ENCODE data around the gene TJAP1. TPM values are rescaled to one million over a fixed set of nuclear protein-coding genes. Genes with fewer than 3 reads are reported as not detected.

The TJAP1 gene
- polyA plus RNA-seq, 1 donor from 2014 or later = 11.4 TPM

DNA sequence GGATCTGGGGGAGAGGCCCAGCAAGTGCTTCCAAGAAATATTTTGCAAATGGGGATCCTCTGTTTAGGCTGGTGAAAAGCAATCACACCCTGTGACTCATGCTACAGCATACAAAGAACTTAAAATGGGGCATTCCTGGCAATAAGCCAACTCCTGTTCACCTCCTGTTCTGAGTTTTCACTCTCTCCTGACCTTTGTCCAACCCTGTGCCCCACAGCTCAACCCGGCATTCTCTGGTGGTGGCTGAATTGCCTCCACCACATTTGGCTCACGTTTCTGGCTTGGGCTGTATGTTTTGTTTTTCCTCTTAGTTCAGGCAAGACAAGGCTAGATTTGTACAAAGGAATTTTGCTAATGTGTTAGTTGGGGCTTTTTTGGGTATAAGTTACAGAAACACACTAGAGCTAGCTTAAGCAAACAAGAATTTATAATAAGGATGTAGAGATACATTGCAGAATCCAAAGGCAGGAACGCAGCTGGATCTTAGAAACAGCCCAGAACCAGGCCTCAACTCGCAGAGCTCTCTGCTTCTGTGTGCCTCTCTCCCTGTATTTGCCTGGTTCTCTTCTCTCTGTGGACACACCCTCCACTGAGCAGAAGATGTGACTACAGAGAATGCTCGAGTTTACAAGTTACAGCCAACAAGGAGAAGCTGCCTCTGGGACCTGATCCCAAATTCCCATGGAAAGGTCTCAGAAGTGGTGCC, 40.6 kb upstream of the TJAP1 start:
- Histone ChIP-seq H2AFZ (ENCODE audit: low read depth, low read length) (no peak overlapping the region), H3K36me3 (ENCODE audit: insufficient read depth, low read length) (no peaks in the 10 kb centered on the region), H3K9me3 (ENCODE audit: low read length) (no peaks in the 10 kb centered on the region), H4K20me1 (ENCODE audit: insufficient read depth) (no peaks in the 10 kb centered on the region), H3K79me2 (replicated peaks; ENCODE audit: insufficient read depth, low read length) (no peaks in the 10 kb centered on the region), H3K27ac (ENCODE audit: low read length) (no peak overlapping the region), H3K9me2 (ENCODE audit: insufficient read depth, low read length) (no peaks in the 10 kb centered on the region), H3F3A (ENCODE audit: insufficient read depth, low read length, poor library complexity, severe bottlenecking) (no peaks in the 10 kb centered on the region), H3K27me3 (ENCODE audit: insufficient read depth, low read depth, low read length) (no peaks in the 10 kb centered on the region), H3K4me3 (ENCODE audit: low read length) (no peak overlapping the region), H3K4me2 (ENCODE audit: low read length) (no peak overlapping the region), H3K9ac (ENCODE audit: low read length) (no peak overlapping the region)
- TF ChIP-seq POLR2AphosphoS5 (IDR thresholded peaks at IDR 0.05) = no peak
- TF ChIP-seq RAD21 (conservative IDR thresholded peaks at IDR 0.05) = no peak

DNA sequence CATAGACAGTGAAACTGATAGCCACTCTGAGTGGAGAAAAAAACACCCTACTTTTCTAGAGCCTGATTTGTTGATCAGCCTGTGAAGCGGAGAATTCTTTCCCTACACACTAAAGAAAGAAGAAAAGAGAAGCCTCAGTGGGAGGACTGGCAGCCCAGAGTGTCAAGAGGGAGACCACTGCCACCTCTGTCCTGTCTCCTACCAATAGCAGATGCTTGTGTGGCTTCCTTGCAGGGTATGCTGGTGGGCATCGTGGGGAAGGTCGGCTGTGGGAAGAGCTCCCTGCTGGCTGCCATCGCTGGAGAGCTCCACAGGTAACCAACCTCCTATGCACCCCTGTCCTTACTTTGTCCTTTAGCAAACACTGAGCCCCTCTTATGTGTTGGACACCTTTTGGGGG, 39.7 kb upstream of the TJAP1 start:
- no peak for TF ChIP-seq TAF1 (IDR thresholded peaks at IDR 0.05; ENCODE audit: low read depth)
- TF ChIP-seq SMC3 (conservative IDR thresholded peaks at IDR 0.05; ENCODE audit: poor library complexity) = no peak
- no peak for TF ChIP-seq MXI1 (conservative IDR thresholded peaks at IDR 0.05; ENCODE audit: poor library complexity, severe bottlenecking)
- TF ChIP-seq EZH2 (IDR thresholded peaks at IDR 0.05; ENCODE audit: borderline replicate concordance, insufficient read depth, low read length, poor library complexity, severe bottlenecking) = no peak
- no peak for TF ChIP-seq EP300 (conservative IDR thresholded peaks at IDR 0.05; ENCODE audit: poor library complexity, severe bottlenecking)
- TF ChIP-seq, protein P1, sequence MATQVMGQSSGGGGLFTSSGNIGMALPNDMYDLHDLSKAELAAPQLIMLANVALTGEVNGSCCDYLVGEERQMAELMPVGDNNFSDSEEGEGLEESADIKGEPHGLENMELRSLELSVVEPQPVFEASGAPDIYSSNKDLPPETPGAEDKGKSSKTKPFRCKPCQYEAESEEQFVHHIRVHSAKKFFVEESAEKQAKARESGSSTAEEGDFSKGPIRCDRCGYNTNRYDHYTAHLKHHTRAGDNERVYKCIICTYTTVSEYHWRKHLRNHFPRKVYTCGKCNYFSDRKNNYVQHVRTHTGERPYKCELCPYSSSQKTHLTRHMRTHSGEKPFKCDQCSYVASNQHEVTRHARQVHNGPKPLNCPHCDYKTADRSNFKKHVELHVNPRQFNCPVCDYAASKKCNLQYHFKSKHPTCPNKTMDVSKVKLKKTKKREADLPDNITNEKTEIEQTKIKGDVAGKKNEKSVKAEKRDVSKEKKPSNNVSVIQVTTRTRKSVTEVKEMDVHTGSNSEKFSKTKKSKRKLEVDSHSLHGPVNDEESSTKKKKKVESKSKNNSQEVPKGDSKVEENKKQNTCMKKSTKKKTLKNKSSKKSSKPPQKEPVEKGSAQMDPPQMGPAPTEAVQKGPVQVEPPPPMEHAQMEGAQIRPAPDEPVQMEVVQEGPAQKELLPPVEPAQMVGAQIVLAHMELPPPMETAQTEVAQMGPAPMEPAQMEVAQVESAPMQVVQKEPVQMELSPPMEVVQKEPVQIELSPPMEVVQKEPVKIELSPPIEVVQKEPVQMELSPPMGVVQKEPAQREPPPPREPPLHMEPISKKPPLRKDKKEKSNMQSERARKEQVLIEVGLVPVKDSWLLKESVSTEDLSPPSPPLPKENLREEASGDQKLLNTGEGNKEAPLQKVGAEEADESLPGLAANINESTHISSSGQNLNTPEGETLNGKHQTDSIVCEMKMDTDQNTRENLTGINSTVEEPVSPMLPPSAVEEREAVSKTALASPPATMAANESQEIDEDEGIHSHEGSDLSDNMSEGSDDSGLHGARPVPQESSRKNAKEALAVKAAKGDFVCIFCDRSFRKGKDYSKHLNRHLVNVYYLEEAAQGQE (IDR thresholded peaks at IDR 0.05; ENCODE audit: borderline replicate concordance) = no peak
- TF ChIP-seq RAD21 (conservative IDR thresholded peaks at IDR 0.05) = no peak
- TF ChIP-seq, protein P2, sequence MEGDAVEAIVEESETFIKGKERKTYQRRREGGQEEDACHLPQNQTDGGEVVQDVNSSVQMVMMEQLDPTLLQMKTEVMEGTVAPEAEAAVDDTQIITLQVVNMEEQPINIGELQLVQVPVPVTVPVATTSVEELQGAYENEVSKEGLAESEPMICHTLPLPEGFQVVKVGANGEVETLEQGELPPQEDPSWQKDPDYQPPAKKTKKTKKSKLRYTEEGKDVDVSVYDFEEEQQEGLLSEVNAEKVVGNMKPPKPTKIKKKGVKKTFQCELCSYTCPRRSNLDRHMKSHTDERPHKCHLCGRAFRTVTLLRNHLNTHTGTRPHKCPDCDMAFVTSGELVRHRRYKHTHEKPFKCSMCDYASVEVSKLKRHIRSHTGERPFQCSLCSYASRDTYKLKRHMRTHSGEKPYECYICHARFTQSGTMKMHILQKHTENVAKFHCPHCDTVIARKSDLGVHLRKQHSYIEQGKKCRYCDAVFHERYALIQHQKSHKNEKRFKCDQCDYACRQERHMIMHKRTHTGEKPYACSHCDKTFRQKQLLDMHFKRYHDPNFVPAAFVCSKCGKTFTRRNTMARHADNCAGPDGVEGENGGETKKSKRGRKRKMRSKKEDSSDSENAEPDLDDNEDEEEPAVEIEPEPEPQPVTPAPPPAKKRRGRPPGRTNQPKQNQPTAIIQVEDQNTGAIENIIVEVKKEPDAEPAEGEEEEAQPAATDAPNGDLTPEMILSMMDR (IDR thresholded peaks at IDR 0.05; ENCODE audit: poor library complexity, severe bottlenecking) = no peak
- no peak for TF ChIP-seq POLR2AphosphoS5 (IDR thresholded peaks at IDR 0.05)
- H3K9me2 ChIP-seq (ENCODE audit: insufficient read depth, low read length) = no peaks in the 10 kb centered on the region
- H2AFZ ChIP-seq (ENCODE audit: low read depth, low read length) = no peak overlapping the region
- H4K20me1 ChIP-seq (ENCODE audit: insufficient read depth) = no peaks in the 10 kb centered on the region
- H3K9me3 ChIP-seq (ENCODE audit: low read length) = no peaks in the 10 kb centered on the region
- H3K4me3 ChIP-seq (ENCODE audit: low read length) = no peak overlapping the region
- H3K9ac ChIP-seq (ENCODE audit: low read length) = no peak overlapping the region
- no peaks in the 10 kb centered on the region for H3K27me3 ChIP-seq (ENCODE audit: insufficient read depth, low read depth, low read length)
- no peak overlapping the region for H3K4me2 ChIP-seq (ENCODE audit: low read length)
- no peaks in the 10 kb centered on the region for H3F3A ChIP-seq (ENCODE audit: insufficient read depth, low read length, poor library complexity, severe bottlenecking)
- no peak overlapping the region for H3K27ac ChIP-seq (ENCODE audit: low read length)
- no peaks in the 10 kb centered on the region for H3K79me2 ChIP-seq (replicated peaks; ENCODE audit: insufficient read depth, low read length)
- no peaks in the 10 kb centered on the region for H3K36me3 ChIP-seq (ENCODE audit: insufficient read depth, low read length)
